Esophagus squamous epithelium (tissue), 4 donors: ENCODE measurements around the gene KIF5B.
"Not testable (repeated sequence)": the region's sequence is repeated elsewhere in the genome, so short reads cannot be mapped to it uniquely, and the experiment has no call there.

Source experiments
- POLR2A ChIP-seq, 4 donors: fragments of 450-650 bp; IDR thresholded peaks; one replicate each; pipeline ENCODE4 v1.6.1; 2017; ENCODE audit warnings: antibody characterized with exemption in 4 of 4, mild to moderate bottlenecking in 4 of 4, moderate library complexity in 3 of 4
- TF ChIP-seq, protein P1 (sequence below), 6 experiments: fragments of 450-650 bp in 4 of 6; fragments of 200-600 bp in 2 of 6; sonication (generic) in 2 of 6; IDR thresholded peaks; one replicate each; pipeline ENCODE4 v1.5.1; 2016 to 2019; ENCODE audit warnings: antibody characterized with exemption in 6 of 6, mild to moderate bottlenecking in 4 of 6, moderate library complexity in 4 of 6

- TF ChIP-seq, protein P1, sequence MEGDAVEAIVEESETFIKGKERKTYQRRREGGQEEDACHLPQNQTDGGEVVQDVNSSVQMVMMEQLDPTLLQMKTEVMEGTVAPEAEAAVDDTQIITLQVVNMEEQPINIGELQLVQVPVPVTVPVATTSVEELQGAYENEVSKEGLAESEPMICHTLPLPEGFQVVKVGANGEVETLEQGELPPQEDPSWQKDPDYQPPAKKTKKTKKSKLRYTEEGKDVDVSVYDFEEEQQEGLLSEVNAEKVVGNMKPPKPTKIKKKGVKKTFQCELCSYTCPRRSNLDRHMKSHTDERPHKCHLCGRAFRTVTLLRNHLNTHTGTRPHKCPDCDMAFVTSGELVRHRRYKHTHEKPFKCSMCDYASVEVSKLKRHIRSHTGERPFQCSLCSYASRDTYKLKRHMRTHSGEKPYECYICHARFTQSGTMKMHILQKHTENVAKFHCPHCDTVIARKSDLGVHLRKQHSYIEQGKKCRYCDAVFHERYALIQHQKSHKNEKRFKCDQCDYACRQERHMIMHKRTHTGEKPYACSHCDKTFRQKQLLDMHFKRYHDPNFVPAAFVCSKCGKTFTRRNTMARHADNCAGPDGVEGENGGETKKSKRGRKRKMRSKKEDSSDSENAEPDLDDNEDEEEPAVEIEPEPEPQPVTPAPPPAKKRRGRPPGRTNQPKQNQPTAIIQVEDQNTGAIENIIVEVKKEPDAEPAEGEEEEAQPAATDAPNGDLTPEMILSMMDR (IDR thresholded peaks at IDR 0.05): not testable (repeated sequence)
- not testable (repeated sequence) for TF ChIP-seq POLR2A (IDR thresholded peaks at IDR 0.05)
Observed at GRCh38 chr10:31987786-31988185, 68.4 kb downstream of the KIF5B start.
